ENCODE measurements around the gene RBFOX2. TPM values are rescaled to one million over a fixed set of nuclear protein-coding genes. Genes with fewer than 3 reads are reported as not detected.

Gene RBFOX2
- total and polyA plus RNA-seq, 2 donors (not counting 1 experiment from before 2014, with no cell fraction given), result not detected

DNA sequence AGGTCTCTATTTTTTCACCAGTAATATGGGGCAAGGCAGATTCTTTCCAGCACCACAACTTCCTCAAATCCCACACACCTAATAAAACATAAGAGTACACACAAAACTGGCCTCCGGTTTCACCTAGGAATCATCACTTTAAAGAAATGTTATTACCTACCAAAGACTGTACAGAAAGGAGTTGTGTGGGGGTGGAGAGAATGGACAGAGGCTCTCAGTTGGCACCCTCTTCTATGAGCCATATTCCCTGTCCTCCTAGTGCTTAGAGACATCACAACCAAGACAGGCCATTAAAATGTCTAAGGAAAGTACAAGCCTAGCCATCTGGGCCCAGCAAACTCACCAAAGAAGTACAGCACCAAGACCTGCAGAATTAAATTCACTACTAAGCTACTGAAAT lies 56.1 kb downstream of the RBFOX2 start:
- intact Hi-C loops (cut with micrococcal nuclease), result no loop called here
- Histone ChIP-seq H4K20me1 (ENCODE audit: control insufficient read depth, insufficient read depth, low read length, poor library complexity, severe bottlenecking) (no peaks in the 10 kb centered on the region), H3K4me3 (ENCODE audit: control extremely low read depth in 1 of 5, extremely low read depth in 1 of 5, insufficient read depth in 1 of 5, low read depth in 2 of 5, low read length in 4 of 5) (no peak overlapping the region), H3K27me3 (replicated peaks in 1 of 4; ENCODE audit: control extremely low read depth in 1 of 4, control insufficient read depth in 3 of 4, insufficient read depth in 4 of 4, low read length in 3 of 4) (peaks cover 0 to 3% (median 0%) of the 10 kb centered on the region in 4 experiments), H3K79me2 (ENCODE audit: control insufficient read depth, insufficient read depth, low read length) (no peaks in the 10 kb centered on the region), H3K27ac (ENCODE audit: low read length in 2 of 2) (no peak overlapping the region), H3K9me3 (ENCODE audit: control extremely low read depth in 1 of 3, control insufficient read depth in 2 of 3, insufficient read depth in 1 of 3, low read length in 2 of 3) (no peaks in the 10 kb centered on the region), H3K4me2 (replicated peaks; ENCODE audit: low read depth, low read length, poor library complexity, severe bottlenecking) (no peak overlapping the region), H3K9ac (ENCODE audit: low read length) (no peak overlapping the region), H2AFZ (ENCODE audit: insufficient read depth, low read depth, low read length, poor library complexity, severe bottlenecking) (no peak overlapping the region), H3K4me1 (ENCODE audit: control insufficient read depth in 2 of 2, insufficient read depth in 2 of 2, low read length in 2 of 2) (no peaks in the 10 kb centered on the region), H3K36me3 (replicated peaks in 1 of 2; ENCODE audit: control extremely low read depth in 1 of 2, control insufficient read depth in 1 of 2, extremely low read depth in 1 of 2, insufficient read depth in 2 of 2, low read length in 1 of 2) (no peaks in the 10 kb centered on the region)
- ATAC-seq (ENCODE audit: low read depth) (no peak), DNase-seq (no peak)
- Mint-ChIP-seq H3K9me3 (ENCODE audit: insufficient read depth) (no peaks in the 10 kb centered on the region), H3K4me3 (no peak overlapping the region), H3K27me3 (peaks cover 32% of the 10 kb centered on the region), H3K27ac (no peak overlapping the region), H3K4me1 (peaks cover 2% of the 10 kb centered on the region)
- ChIA-PET POLR2A (no interaction called here), CTCF (no interaction called here)
- TF ChIP-seq CTCF (IDR thresholded peaks at IDR 0.05), result no peak
- TF ChIP-seq EZH2 (IDR thresholded peaks at IDR 0.05; ENCODE audit: borderline replicate concordance, insufficient read depth, low read depth, low read length, poor library complexity, severe bottlenecking), result no peak
- WGBS (ENCODE audit: insufficient coverage), result no CpG with 5 or more reads among the region's 1 CpG

DNA sequence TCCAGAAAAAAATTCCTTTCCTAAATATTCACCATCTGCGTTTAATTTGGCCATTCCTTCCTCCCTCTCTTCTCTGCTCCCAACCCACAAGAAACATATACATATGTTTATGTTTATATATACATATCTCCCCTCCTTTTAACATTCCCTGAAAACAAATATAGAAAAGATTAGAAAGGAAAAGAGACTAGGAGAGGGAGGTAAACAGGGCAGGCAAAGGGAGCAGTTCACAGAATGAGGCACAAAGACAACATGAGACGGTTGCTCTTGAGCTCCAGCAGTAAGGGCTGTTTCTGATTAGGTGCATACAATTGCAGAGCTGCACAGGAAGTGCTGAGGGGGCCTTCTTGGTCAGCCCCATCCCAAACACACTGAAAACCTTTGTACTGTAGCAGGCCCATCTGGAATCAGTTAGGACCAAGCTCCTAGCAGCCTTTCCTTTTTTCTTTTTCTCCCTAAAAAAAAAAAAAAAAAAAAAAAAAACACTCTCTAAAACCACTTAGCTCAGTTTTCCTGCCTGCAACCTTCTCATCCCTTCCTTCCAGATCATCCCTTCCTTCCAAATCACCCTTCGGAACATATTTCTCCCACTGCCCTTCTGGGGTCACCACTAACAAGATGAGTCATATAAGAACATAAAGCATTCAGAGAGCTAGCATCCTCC lies 57.0 kb downstream of the RBFOX2 start:
- Histone ChIP-seq H3K9ac (ENCODE audit: low read length) (no peak overlapping the region), H3K27me3 (replicated peaks in 1 of 4; ENCODE audit: control extremely low read depth in 1 of 4, control insufficient read depth in 3 of 4, insufficient read depth in 4 of 4, low read length in 3 of 4) (peaks cover 0 to 3% (median 2%) of the 10 kb centered on the region in 4 experiments), H2AFZ (ENCODE audit: insufficient read depth, low read depth, low read length, poor library complexity, severe bottlenecking) (no peak overlapping the region), H3K9me3 (ENCODE audit: control extremely low read depth in 1 of 3, control insufficient read depth in 2 of 3, insufficient read depth in 1 of 3, low read length in 2 of 3) (no peaks in the 10 kb centered on the region), H3K4me1 (ENCODE audit: control insufficient read depth in 2 of 2, insufficient read depth in 2 of 2, low read length in 2 of 2) (no peaks in the 10 kb centered on the region), H3K79me2 (ENCODE audit: control insufficient read depth, insufficient read depth, low read length) (no peaks in the 10 kb centered on the region), H3K27ac (ENCODE audit: low read length in 2 of 2) (no peak overlapping the region), H4K20me1 (ENCODE audit: control insufficient read depth, insufficient read depth, low read length, poor library complexity, severe bottlenecking) (no peaks in the 10 kb centered on the region), H3K4me3 (ENCODE audit: control extremely low read depth in 1 of 5, extremely low read depth in 1 of 5, insufficient read depth in 1 of 5, low read depth in 2 of 5, low read length in 4 of 5) (no peak overlapping the region), H3K4me2 (replicated peaks; ENCODE audit: low read depth, low read length, poor library complexity, severe bottlenecking) (no peak overlapping the region), H3K36me3 (replicated peaks in 1 of 2; ENCODE audit: control extremely low read depth in 1 of 2, control insufficient read depth in 1 of 2, extremely low read depth in 1 of 2, insufficient read depth in 2 of 2, low read length in 1 of 2) (no peaks in the 10 kb centered on the region)
- POLR2A ChIA-PET, result no interaction called here
- intact Hi-C loops (cut with micrococcal nuclease), result no loop called here
- DNase-seq, result no peak
- CTCF ChIA-PET, result no interaction called here
- 100% methylated on average over 1 of the region's 3 CpGs for WGBS (ENCODE audit: insufficient coverage)
- H3K4me3 Mint-ChIP-seq, result no peak overlapping the region
- peaks cover 2% of the 10 kb centered on the region for H3K4me1 Mint-ChIP-seq
- no peak overlapping the region for H3K27ac Mint-ChIP-seq
- peaks cover 28% of the 10 kb centered on the region for H3K27me3 Mint-ChIP-seq
- TF ChIP-seq EZH2 (IDR thresholded peaks at IDR 0.05; ENCODE audit: borderline replicate concordance, insufficient read depth, low read depth, low read length, poor library complexity, severe bottlenecking), result no peak
- no peaks in the 10 kb centered on the region for H3K9me3 Mint-ChIP-seq (ENCODE audit: insufficient read depth)
- no peak for ATAC-seq (ENCODE audit: low read depth)

Data from B cell (primary cell).